Neural cell (in vitro differentiated cells): Measurements from ENCODE around the gene NDUFAF5. TPM values are rescaled to one million over a fixed set of nuclear protein-coding genes. Genes with fewer than 3 reads are reported as not detected.

Experiments used
- H2AFZ ChIP-seq: fragments of 200-600, 300-800 bp; sonication (generic), shearing (Covaris generic); 2 replicates; pipeline ENCODE4 v1.6.0; 2014; ENCODE audit warnings: low read depth, mild to moderate bottlenecking, antibody characterized with exemption, low read length, moderate library complexity
- H3F3A ChIP-seq: fragments of 200-600 bp; shearing (Covaris generic); 2 replicates; pipeline ENCODE4 v1.6.1; 2016; ENCODE audit warnings: mild to moderate bottlenecking, moderate library complexity, mixed read lengths, antibody characterized with exemption, low read length; ENCODE audit not compliant: insufficient read depth, poor library complexity, severe bottlenecking
- H3K27ac ChIP-seq: fragments of 200-600, 300-800 bp; sonication (generic), shearing (Covaris generic); 2 replicates; pipeline ENCODE4 v1.5.1; 2014; ENCODE audit warnings: mild to moderate bottlenecking, low read length, moderate library complexity
- H3K27me3 ChIP-seq: fragments of 300-800, 200-600 bp; sonication (generic), shearing (Covaris generic); 2 replicates; pipeline ENCODE4 v1.6.0; 2014; ENCODE audit warnings: mild to moderate bottlenecking, low read depth, low read length, moderate library complexity; ENCODE audit not compliant: insufficient read depth
- H3K36me3 ChIP-seq: fragments of 300-800, 200-600 bp; sonication (generic), shearing (Covaris generic); 2 replicates; pipeline ENCODE4 v1.5.1; 2014; ENCODE audit warnings: mild to moderate bottlenecking, antibody characterized with exemption, low read length, moderate library complexity; ENCODE audit not compliant: insufficient read depth
- H3K4me2 ChIP-seq: fragments of 300-800, 200-600 bp; sonication (generic), shearing (Covaris generic); 2 replicates; pipeline ENCODE4 v1.6.0; 2014; ENCODE audit warnings: mild to moderate bottlenecking, low read length
- H3K4me3 ChIP-seq: fragments of 300-800, 200-600 bp; sonication (generic), shearing (Covaris generic); 2 replicates; pipeline ENCODE4 v1.5.1; 2014; ENCODE audit warnings: mild to moderate bottlenecking, low read length, moderate library complexity
- H3K79me2 ChIP-seq: fragments of 200-600 bp; shearing (Covaris generic); replicated peaks from 2 replicates; pipeline ENCODE4 v1.6.0; 2014; ENCODE audit warnings: mild to moderate bottlenecking, low read length, moderate library complexity; ENCODE audit not compliant: insufficient read depth
- H3K9ac ChIP-seq: fragments of 300-800, 200-600 bp; sonication (generic), shearing (Covaris generic); 2 replicates; pipeline ENCODE4 v1.6.1; 2016; ENCODE audit warnings: mild to moderate bottlenecking, low read length, mixed read lengths
- H3K9me2 ChIP-seq: fragments of 200-600 bp; shearing (Covaris generic); 2 replicates; pipeline ENCODE4 v1.6.1; 2016; ENCODE audit warnings: mild to moderate bottlenecking, low read length, mixed read lengths; ENCODE audit not compliant: insufficient read depth
- H3K9me3 ChIP-seq: fragments of 200-600, 300-800 bp; sonication (generic), shearing (Covaris generic); 2 replicates; pipeline ENCODE4 v1.6.1; 2016; ENCODE audit warnings: mild to moderate bottlenecking, mixed run types, low read length, moderate library complexity, mixed read lengths
- H4K20me1 ChIP-seq: fragments of 200-600 bp; shearing (Covaris generic); 2 replicates; pipeline ENCODE4 v1.6.1; 2016; ENCODE audit warnings: mild to moderate bottlenecking, mixed run types; ENCODE audit not compliant: insufficient read depth
- EP300 ChIP-seq: fragments of 450-650 bp; conservative IDR thresholded peaks from 2 replicates; pipeline ENCODE4 v1.6.1; 2014; ENCODE audit warnings: antibody characterized with exemption, mild to moderate bottlenecking, moderate library complexity; ENCODE audit not compliant: poor library complexity, severe bottlenecking
- EZH2 ChIP-seq: fragments of 200-600, 300-800 bp; shearing (Covaris generic), sonication (generic); IDR thresholded peaks from 2 replicates; pipeline ENCODE4 v1.6.1; 2014; ENCODE audit warnings: antibody characterized with exemption, low read length, borderline replicate concordance, mild to moderate bottlenecking; ENCODE audit not compliant: insufficient read depth, poor library complexity, severe bottlenecking
- MXI1 ChIP-seq: fragments of 450-650 bp; conservative IDR thresholded peaks from 2 replicates; pipeline ENCODE4 v1.6.1; 2014; ENCODE audit warnings: antibody characterized with exemption, mild to moderate bottlenecking; ENCODE audit not compliant: poor library complexity, severe bottlenecking
- POLR2AphosphoS5 ChIP-seq: IDR thresholded peaks from 2 replicates; pipeline ENCODE4 v1.6.1; 2012
- RAD21 ChIP-seq: fragments of 450-650 bp; conservative IDR thresholded peaks from 2 replicates; pipeline ENCODE4 v1.6.1; 2014; ENCODE audit warnings: antibody characterized with exemption, mild to moderate bottlenecking, moderate library complexity
- SMC3 ChIP-seq: fragments of 450-650 bp; conservative IDR thresholded peaks from 2 replicates; pipeline ENCODE4 v1.6.1; 2014; ENCODE audit warnings: antibody characterized with exemption, mild to moderate bottlenecking, moderate library complexity; ENCODE audit not compliant: poor library complexity
- TAF1 ChIP-seq: IDR thresholded peaks from 2 replicates; pipeline ENCODE4 v1.6.1; 2012; ENCODE audit warnings: low read depth
- polyA plus RNA-seq: library from polyadenylated mRNA; depleted of rRNA; stranded (reverse); fragments of >200 nt; gene quantifications from 2 replicates; pipeline ENCODE4 v1.2.3, GENCODE V29; 2014
- TF ChIP-seq, protein P1 (sequence below): fragments of 450-650 bp; IDR thresholded peaks from 2 replicates; pipeline ENCODE4 v1.5.1; 2014; ENCODE audit warnings: antibody characterized with exemption, mild to moderate bottlenecking, moderate library complexity; ENCODE audit not compliant: poor library complexity, severe bottlenecking
- TF ChIP-seq, protein P2 (sequence below): IDR thresholded peaks from 2 replicates; pipeline ENCODE4 v1.6.1; 2012; ENCODE audit warnings: borderline replicate concordance

NDUFAF5 gene
- polyA plus RNA-seq, 1 donor from 2014 or later, result 103 TPM

DNA sequence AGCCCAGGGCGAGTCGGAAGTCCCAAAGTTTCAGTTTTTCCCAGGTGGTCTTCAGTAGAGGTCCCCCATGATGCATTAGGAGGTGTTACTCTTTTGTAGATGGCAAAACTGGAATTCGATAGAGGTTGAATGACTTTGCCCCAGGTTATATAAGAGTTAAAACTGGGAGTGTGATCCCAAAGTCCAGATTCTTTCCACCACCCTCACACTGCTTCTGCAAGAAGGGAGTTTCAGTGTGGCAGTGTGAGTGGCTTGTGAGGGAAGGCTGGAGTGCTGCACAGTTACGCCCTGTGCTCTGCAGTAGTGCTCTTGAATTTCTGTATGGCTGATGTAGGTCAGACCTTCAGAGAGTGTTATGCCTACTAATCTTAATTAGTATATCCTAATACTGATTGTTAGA, 29.8 kb downstream of the NDUFAF5 start:
- TF ChIP-seq EZH2, result no peak
- Histone ChIP-seq H3K9me2 (no peaks in the 10 kb centered on the region), H3K4me3 (no peak overlapping the region), H2AFZ (no peak overlapping the region), H4K20me1 (no peaks in the 10 kb centered on the region), H3K27ac (no peak overlapping the region), H3K27me3 (no peaks in the 10 kb centered on the region), H3K36me3 (peaks cover 5% of the 10 kb centered on the region), H3K4me2 (no peak overlapping the region), H3F3A (no peaks in the 10 kb centered on the region), H3K79me2 (no peaks in the 10 kb centered on the region), H3K9me3 (no peaks in the 10 kb centered on the region), H3K9ac (no peak overlapping the region)

DNA sequence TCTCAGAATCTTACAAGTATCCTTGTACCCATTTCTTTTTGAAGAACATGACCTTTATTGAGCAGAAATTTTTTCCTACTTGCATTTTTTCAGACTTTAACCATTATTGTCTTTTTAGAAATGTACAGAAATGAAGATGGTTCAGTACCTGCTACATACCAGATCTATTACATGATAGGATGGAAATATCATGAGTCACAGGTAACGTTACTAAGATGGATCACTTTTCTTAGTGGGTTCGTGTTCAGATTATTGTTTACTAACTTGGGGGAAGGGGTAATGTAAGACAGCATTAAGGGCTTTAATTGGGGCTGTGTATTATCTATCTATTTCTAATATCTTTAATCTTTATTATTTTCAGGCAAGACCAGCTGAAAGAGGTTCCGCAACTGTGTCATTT, 31.9 kb downstream of the NDUFAF5 start:
- Histone ChIP-seq H3K4me3 (no peak overlapping the region), H3K79me2 (no peaks in the 10 kb centered on the region), H3K36me3 (peaks cover 5% of the 10 kb centered on the region), H3K9ac (no peak overlapping the region), H2AFZ (no peak overlapping the region), H3K9me2 (no peaks in the 10 kb centered on the region), H3K4me2 (no peak overlapping the region), H3K27ac (no peak overlapping the region), H4K20me1 (no peaks in the 10 kb centered on the region), H3K27me3 (no peaks in the 10 kb centered on the region), H3K9me3 (no peaks in the 10 kb centered on the region), H3F3A (no peaks in the 10 kb centered on the region)
- TF ChIP-seq EP300 (no peak), EZH2 (no peak), MXI1 (no peak), RAD21 (no peak), POLR2AphosphoS5 (no peak), TAF1 (no peak), SMC3 (no peak)
- TF ChIP-seq, protein P1, sequence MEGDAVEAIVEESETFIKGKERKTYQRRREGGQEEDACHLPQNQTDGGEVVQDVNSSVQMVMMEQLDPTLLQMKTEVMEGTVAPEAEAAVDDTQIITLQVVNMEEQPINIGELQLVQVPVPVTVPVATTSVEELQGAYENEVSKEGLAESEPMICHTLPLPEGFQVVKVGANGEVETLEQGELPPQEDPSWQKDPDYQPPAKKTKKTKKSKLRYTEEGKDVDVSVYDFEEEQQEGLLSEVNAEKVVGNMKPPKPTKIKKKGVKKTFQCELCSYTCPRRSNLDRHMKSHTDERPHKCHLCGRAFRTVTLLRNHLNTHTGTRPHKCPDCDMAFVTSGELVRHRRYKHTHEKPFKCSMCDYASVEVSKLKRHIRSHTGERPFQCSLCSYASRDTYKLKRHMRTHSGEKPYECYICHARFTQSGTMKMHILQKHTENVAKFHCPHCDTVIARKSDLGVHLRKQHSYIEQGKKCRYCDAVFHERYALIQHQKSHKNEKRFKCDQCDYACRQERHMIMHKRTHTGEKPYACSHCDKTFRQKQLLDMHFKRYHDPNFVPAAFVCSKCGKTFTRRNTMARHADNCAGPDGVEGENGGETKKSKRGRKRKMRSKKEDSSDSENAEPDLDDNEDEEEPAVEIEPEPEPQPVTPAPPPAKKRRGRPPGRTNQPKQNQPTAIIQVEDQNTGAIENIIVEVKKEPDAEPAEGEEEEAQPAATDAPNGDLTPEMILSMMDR, result no peak
- TF ChIP-seq, protein P2, sequence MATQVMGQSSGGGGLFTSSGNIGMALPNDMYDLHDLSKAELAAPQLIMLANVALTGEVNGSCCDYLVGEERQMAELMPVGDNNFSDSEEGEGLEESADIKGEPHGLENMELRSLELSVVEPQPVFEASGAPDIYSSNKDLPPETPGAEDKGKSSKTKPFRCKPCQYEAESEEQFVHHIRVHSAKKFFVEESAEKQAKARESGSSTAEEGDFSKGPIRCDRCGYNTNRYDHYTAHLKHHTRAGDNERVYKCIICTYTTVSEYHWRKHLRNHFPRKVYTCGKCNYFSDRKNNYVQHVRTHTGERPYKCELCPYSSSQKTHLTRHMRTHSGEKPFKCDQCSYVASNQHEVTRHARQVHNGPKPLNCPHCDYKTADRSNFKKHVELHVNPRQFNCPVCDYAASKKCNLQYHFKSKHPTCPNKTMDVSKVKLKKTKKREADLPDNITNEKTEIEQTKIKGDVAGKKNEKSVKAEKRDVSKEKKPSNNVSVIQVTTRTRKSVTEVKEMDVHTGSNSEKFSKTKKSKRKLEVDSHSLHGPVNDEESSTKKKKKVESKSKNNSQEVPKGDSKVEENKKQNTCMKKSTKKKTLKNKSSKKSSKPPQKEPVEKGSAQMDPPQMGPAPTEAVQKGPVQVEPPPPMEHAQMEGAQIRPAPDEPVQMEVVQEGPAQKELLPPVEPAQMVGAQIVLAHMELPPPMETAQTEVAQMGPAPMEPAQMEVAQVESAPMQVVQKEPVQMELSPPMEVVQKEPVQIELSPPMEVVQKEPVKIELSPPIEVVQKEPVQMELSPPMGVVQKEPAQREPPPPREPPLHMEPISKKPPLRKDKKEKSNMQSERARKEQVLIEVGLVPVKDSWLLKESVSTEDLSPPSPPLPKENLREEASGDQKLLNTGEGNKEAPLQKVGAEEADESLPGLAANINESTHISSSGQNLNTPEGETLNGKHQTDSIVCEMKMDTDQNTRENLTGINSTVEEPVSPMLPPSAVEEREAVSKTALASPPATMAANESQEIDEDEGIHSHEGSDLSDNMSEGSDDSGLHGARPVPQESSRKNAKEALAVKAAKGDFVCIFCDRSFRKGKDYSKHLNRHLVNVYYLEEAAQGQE, result no peak

DNA sequence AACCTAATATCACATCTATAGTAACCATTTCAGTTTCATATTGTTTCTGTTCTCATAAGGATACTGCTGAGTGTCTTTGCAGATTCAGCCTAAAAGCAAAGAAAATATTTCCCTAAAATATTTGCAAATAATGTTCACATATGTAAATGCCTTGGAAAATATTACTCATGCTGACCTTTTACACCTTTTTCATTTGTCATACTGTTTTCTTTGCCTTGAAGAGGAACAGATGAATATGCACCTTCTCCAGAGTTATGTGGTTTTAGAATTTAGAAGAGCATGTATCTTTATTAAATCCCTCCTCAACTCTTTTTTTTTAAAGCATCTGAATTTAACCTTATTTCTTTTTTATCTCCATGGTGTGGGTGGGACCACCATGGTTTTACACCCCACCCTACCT, 32.5 kb downstream of the NDUFAF5 start:
- Histone ChIP-seq H4K20me1 (no peaks in the 10 kb centered on the region), H3K9me2 (no peaks in the 10 kb centered on the region), H3K9me3 (no peaks in the 10 kb centered on the region), H3K79me2 (no peaks in the 10 kb centered on the region), H3K27ac (no peak overlapping the region), H3F3A (no peaks in the 10 kb centered on the region), H3K9ac (no peak overlapping the region), H3K4me2 (no peak overlapping the region), H3K27me3 (no peaks in the 10 kb centered on the region), H3K36me3 (peaks cover 5% of the 10 kb centered on the region), H2AFZ (no peak overlapping the region), H3K4me3 (no peak overlapping the region)
- TF ChIP-seq POLR2AphosphoS5 (no peak), TAF1 (no peak), SMC3 (no peak), RAD21 (no peak), EP300 (no peak), MXI1 (no peak), EZH2 (no peak)
- TF ChIP-seq, protein P1, result no peak
- TF ChIP-seq, protein P2, result no peak
